Head of caudate nucleus (tissue), 42 donors: ENCODE results near the gene CEBPG.
A peak's percentile ranks its signal among the peaks of the same experiment; 100 is the strongest.

Experiments used
- DNase-seq, 42 donors: peaks; one replicate each; pipeline versions ENCODE4 v3.0.0 to v3.0.0-alpha.2; 2020 to 2021; ENCODE audit warnings: mixed read lengths in 7 of 42
- intact Hi-C: fragments of 100-400 bp; cut with DNase I; formaldehyde crosslinking; loops from one replicate; pipeline ENCODE4 v1.15.0; 2022

CEBPG gene

DNA sequence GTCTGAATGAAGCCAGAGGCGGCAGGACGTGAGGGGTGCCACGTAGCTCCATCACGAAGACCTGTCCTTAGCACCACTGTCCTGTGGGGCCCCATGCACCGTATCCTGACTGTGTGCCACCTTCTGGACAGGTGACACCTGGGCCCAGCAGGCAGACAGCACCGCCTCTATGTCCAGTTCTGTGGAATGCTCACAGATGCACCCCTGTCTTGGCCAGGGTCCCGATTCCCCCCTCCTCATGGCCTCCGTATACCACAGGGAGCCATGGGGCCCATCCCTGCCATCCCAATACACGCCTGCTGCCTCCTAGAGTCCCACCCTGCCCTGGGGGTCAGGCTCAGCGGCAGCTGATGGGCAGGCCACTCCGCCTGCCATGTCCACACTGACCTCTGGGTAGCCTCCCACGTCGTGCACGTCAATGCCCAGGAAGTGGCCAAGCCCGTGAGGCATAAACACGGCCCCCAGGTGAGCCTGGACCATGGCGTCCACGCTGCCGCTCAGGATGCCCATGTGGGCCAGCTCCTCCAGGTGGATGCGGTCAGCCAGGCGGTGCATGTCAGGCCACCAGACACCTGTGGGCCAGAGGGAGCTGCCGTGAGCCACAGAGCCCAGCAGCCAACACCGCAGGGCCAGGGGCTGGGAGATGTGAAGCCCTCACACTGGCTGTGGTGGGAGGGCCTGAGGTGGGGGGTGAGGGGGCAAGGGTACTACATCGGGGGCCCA lies 17.6 kb downstream of the CEBPG start:
- DNase-seq, result peak in 11 of 42 donors; percentile 0 to 41 (median 17)
- intact Hi-C loops, result no loop called here

DNA sequence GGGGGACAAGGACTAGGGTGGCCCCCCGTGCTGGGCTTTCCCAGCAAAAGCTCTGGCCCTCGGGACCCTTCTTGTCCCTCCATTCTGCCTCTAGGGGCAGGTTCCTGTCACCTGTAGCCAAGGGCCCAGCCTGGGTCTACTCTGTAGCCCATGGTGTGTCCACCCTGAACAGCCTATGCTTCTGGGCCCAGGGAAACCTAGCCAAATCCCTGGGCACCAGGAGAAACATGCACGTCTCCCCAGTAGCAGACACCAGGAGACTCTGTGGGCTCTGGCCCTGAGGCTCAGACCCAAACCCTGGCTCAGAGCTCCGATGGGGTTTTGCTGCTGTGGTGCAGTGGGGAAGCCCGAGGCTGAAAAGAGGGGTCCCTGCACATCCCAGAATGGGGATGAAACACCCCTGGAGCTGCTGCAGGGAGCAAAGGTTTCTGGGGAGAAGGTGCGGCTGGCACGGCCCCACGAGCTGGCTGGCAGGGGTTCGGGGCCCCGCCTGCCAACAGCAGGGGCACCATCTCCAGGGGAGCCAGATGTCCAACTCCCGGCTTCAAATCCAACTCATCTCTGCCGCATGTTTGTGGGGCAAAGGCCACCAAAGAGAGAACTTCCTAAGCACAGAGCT lies 18.2 kb downstream of the CEBPG start:
- intact Hi-C loops, result no loop called here
- peak in 6 of 42 donors; percentile 9 to 38 (median 27) for DNase-seq

DNA sequence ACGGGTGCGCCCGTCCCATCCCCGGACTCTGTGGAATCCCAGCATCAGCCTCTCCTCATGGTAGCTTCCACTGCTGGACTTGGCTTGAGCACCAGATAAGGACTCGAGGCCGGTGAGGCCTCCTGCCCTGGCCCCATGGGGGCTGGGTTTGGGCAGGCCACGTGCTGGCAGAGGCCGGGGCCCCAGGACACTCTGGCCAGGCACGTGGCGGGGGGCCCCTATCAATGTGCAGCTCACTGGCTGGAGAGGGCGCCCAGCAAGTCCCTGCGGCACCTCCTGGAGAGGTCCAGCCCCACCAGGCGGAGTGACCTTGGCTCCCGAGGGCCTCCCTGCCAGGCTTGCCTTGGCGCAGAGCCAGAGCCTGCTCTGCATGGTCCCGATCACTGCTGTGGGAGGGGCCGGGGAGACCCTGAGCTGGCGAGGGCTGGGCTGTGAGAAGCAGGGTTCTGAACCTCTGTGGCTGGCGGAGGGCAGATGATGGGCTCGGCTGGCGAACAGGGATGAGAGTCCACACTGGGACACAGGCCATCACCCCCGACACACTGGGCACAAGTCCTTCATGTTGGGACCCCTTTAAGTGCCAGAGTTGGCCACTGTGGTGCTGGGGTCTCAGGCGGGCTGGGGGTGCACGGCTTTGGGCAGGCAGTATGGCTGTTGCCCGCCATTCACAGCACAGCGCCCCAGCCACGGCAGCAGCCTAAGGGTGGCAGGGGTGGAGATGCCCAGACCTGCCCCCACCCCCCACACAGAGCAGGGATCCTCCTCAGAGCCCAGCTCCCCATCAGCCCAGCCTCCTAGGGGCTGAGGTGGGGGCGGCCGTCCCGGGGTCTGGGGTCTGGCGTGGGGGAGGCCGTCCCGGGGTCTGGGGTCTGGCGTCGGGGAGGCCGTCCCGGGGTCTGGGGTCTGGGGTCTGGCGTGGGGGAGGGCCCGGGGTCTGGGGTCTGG lies 19.1 kb downstream of the CEBPG start:
- DNase-seq, result peak in 6 of 42 donors; percentile 4 to 43 (median 22)
- intact Hi-C loops, result no loop called here

DNA sequence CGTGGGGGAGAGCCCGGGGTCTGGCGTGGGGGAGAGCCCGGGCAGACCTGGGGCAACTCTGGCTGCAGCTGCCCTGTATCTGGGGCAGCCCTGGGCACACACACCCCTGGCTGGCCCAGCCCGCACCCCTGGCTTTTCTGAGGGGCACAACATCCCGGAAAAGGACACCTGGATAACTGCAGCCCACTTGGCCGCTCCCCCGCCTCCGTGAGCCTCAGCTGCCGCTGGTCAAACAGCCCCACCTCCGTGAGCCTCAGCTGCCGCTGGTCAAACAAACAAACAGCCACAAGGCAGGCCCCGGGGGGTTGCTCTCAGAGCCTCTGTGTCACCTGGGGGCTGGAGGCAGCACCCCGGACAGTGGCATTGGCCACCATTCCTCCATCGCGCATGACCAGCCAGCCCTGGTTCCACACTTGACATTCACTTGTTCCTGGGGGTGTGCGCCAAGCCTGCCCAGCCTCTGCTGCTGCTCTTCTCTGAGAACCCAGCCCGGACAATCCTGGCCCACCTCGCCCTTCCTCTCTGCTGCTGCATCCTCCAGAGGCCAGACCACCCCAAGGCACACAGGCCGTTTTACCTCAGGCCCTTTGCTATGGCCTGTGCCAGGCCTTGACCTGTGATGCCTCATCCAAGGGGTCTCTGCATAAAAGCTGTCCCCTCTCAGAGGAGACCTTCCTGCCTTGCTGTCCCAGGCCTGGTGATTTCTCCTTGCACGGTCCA lies 19.9 kb downstream of the CEBPG start:
- intact Hi-C loops, result no loop called here
- DNase-seq, result peak in 2 of 42 donors; percentile 29 to 43

DNA sequence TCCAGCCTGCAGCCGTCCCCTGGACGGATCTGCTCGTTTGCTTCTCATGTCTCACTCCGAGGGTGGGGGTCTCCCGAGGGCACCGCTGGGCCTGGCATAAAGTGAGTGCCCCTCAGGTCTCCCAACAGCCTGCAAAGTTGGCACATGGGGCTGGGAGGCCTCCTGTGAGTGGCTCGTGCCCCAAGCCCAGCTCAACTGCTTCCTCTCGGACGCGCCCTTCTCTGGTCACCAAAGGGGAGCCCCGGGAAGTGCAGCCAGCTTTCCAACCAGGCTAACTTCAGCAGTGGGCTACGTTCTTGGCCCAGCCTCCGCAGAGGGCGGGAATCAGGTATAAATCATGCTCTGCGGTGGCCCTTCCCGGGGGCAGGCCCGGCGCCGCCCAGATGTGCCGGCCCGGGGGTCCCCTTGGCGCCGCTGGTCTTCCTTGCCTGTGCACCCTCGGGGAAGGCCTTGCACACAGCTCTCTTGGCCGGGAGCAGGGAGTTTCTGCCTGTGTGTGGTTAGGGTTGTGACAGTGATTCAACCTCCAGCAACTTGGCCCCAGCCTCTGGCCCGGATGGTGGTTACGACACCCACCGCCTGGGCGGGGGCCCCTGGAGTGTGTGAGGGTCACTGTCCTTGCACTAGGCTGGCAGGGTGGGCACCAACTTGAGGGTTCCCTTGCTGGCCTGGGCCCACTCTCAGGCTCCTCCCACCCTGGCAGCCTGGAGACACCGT lies 20.7 kb downstream of the CEBPG start:
- DNase-seq, result peak in 3 of 42 donors; percentile 4 to 49 (median 32)
- intact Hi-C loops, result no loop called here

DNA sequence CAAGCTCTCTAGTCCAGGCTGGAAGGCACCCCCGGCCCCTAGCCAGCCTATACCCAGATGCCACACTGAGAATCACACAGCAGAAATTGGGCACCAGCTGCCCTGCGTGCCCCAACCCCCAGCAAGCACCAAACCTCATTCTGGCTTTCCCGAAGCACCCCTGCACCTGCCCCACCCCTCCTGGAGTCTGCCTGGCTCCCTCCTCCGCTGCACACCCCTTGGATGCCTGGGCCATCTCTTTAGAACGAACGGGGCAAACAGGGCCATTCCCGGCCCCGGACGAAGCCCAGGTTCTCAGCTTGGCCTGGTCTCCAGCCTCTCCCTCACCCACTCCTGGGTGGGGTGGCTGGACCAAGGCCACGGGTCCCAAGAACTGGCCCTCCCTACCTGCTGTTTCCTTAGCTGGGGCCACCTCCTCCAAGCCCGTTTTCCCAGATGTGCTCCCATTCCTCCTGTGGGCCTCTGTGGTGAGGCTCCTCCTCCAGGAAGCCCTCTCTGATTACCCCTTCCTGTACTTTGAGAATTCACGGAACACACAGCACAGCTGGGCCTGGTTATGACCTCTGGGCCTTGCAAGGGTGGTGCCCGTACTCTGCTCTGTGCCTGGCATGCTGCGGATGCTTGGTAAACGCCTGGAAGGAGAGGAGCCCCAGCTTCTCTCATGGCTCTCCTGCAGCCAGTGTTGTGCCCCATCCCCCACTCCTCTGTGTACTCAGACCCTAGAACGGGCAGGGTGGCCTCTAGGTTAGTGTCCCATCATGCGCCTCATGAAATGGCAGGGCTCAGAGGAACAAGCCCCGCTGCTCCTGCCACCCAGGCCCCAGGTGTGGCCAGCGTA lies 21.4 kb downstream of the CEBPG start:
- peak in 2 of 42 donors; percentile 1 to 27 for DNase-seq
- intact Hi-C loops, result no loop called here

DNA sequence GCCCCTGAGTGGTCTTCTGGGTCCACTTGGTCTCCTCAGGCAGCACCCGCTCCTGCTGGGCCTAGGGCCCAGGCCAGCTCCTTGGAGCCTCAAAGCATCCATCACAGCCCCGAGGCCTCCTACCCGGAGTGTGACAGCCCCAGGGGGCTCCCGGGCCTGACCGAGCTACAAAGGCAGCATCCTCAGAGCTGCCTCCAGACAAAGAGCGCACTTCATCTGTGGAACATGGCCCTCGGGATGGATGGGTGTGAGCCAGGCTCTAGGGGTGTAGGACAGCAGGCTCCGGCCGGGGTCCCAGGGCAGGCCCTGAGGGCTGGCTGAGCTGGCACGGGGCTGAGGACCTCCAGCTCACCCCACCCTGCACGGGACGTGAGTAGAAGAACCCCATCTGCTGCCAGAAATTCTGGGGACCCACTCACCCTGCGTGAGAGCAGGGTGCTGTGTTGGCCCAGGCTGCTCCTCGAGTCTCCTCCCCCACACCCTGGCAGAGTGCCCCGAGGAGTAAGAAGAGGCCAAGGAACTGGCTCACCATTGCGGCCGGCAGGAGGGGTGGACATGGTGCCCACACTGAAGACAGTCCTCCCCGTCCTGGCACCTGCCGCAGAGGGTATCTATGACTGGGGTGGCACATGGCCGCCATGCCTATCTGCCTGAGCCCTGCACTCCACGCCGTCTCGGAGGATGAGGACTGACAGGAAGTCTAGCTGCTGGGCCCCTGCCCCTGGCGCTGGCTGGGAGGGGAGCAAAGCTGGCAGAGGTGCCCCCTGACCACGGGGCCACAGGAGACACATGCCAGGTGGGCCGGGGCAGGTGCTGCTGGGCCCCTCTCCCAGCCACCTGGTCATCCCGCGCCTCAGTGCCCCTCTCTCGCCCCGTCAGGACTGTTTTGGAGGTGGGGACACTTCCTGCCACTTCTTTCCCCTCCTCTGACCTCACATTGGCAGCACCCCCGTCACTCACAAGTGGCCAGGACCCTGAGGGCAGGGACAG lies 22.3 kb downstream of the CEBPG start:
- peak in 10 of 42 donors; percentile 34 to 65 (median 44) for DNase-seq
- intact Hi-C loops, result no loop called here

DNA sequence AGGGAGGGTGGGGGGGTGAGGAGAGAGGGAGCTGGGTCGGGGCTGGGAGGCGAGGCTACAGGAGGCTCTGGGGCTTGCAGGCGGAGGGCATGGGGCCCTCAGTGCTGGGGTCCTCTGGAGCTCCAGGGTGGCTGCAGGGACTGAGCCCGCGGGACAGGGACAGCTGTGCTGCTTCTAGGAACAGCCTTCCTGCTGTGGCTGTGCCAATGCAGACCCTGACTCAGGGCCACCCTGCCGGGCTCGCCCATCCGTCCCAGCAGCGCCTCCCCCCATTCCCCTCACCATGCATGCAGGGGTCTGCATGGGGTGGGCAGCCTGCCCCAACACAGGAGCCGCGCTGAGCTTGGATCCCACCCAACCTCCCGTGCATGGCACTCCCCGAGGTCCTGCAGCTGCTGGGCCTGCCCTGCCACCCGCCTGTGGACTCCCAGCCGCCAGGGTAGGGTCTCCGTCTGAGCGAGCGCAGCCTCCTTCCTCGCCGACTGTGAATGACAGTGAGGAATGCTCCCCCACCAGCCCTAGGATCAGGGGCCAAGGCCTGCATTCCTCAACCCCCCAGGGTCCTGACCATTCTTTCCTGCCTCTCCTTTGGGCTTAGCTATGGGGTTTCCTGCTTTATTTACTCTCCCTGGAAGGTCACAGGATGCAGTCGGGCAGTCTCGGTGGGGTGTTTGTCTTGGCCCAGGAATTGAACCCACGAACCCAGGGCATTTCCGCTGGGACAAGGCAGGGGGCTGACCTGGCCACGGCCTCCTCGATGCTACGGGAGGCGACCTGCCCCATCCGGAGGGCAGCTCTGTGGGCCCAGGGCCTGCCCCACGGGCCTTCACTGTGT lies 23.4 kb downstream of the CEBPG start:
- intact Hi-C loops, result no loop called here
- DNase-seq, result peak in 1 of 42 donors; percentile 2

DNA sequence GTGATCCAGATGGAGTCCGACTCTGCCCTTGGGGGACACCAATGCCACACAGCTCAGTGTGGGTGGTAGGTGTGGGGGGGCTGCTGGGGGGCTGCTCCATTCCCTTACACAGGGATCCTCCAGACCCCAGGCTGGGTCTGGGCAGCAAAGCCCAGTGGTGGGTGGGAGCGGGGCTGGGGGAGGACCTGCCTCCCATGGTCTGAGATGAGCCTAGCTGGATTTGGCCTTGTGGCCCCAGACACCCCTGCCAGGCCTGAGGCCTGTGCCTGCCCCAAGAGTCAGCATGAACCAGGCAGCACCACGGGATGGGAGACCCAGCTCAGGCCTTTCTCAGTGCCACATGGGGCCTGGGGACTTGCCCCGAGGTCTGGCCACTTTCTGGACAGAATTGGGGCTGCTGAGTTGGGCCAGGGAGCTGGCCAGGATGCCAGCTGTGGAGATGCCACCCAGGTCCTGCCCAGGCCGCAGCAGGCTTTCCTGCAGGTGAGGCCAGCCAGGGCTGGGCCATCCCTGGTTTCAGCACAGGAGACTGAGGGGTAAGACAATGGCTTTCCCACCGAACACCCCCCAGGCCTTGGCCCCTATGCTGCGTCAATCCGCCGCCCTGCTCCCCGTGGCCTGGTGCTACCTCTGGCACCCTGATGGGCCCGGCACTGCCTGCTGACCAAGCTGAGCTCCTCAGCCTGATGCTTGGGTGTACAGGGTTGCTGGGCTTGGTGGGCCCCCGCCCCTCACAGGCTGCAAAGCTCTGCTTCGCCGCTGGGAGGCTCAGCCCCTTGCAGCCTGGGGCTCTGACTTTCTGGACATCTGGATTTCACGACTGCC lies 24.2 kb downstream of the CEBPG start:
- peak in 3 of 42 donors; percentile 3 to 36 (median 27) for DNase-seq
- intact Hi-C loops, result no loop called here

DNA sequence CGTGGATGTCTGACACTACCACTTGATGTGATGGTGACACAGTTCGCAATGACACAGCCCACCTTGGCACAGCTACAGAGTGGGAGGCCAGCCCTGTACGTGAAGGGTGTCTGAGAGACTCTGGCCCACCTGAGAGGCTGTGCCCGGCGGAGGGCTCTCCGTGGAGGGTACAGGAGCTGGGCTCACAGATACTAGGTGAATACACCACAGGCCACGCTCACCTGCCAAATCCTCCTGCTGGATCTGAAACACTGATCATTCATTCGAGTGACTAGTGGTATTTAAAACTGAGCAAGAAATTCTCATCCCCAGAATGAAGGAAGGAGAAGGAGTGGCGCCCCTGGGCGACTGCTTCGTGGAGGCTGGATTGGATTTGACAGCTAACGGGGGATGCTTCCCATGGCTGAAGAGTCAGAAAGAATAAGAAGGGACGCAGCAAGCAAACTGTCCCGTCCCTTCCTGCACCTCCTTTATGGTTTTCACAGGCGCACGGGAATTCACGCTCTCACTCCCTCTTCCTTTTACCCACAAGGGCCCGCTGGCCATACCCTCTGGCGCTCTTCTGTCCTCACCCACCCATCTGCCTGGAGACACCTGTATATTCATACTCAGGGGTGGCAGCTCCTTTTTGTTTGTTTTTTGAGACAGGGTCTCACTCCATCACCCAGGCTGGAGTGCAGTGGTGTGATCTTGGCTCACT lies 25.0 kb downstream of the CEBPG start:
- peak in 5 of 42 donors; percentile 12 to 55 (median 31) for DNase-seq
- intact Hi-C loops, result no loop called here

DNA sequence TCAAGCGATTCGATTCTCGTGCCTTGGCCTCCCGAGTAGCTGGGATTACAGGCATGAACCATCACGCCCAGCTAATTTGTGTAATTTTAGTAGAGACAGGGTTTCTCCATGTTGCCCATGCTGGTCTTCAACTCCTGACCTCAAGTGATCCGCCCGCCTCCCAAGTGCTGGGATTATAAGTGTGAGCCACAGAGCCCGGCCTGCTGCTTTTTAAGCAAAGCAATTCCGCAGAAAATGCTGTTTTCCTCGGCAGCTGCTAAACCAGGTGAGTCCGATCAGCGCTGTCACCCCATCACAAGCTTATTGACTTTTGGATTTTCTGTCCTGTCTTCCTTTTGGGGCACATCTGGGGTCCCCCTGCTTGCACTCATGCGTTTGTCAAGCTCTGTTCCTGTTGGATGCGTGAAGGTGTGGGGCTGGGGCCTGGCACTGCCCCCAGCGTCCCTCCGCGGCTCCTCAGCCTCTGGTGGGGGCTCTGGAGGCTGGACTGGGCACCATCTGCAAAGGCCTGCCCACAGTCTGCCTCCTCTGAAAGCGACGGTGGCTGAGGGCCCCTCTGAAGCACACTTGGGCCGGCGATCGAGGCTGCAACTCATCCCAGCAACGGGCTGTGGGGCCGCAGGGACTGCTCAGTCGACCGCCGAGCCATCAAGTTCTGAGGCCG lies 25.7 kb downstream of the CEBPG start:
- intact Hi-C loops, result no loop called here
- DNase-seq, result peak in 4 of 42 donors; percentile 13 to 28 (median 20)

DNA sequence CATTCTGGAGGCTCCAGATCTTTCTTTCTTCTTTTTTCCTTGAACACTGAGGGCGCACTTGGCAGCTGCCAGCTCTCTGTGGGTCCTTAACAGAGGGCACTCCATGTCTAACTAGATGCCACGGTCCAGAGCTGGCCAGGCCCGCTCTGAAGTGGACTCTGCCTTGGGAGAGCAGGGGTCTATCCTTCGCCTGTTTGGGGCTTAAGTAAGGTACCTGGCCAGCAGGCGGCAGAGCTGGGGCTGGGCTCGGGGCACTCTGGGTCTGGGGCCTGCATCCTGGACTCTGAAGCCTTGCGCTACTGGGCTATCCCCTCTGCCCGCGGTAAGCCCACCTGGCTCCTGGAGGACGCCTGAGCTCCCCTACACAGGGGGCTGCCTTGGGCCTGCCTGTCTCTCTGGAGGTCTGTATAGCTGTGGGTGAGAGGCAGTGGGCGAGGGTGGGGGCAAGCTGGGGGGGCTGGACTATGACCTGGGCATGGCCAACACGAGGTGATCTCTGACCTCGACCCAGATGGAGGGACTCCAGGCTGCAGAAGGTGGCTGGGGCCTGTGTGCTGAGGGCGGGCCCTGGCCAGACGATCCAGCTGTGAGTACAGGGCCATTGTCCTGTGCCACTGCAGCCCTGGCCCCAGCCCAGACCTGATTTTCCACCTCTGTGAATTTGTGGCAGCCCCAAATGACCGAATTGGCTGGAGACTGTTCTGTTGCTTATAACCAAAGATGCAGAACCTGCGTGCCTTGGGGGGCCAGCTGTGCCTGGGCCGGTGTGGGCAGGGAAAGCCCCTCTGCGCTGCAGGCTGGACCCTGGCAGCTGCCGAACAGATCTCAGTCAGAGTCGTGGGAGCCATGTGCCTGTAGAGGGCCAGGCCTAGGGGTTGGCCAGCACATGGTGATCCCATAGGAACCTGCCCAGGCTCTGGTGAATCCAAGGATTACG lies 26.5 kb downstream of the CEBPG start:
- intact Hi-C loops, result no loop called here
- peak in 3 of 42 donors; percentile 5 to 34 (median 9) for DNase-seq
